RPMI8226 (cell line): ENCODE results near the gene PRICKLE4.
A peak's percentile ranks its signal among the peaks of the same experiment; 100 is the strongest.

Source experiments
- DNase-seq: peaks from one replicate; pipeline ENCODE4 v3.0.0-alpha.2; 2015

The PRICKLE4 gene, protein sequence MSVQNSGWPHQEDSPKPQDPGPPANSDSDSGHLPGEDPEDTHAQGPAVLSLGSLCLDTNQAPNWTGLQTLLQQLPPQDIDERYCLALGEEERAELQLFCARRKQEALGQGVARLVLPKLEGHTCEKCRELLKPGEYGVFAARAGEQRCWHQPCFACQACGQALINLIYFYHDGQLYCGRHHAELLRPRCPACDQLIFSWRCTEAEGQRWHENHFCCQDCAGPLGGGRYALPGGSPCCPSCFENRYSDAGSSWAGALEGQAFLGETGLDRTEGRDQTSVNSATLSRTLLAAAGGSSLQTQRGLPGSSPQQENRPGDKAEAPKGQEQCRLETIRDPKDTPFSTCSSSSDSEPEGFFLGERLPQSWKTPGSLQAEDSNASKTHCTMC

DNA sequence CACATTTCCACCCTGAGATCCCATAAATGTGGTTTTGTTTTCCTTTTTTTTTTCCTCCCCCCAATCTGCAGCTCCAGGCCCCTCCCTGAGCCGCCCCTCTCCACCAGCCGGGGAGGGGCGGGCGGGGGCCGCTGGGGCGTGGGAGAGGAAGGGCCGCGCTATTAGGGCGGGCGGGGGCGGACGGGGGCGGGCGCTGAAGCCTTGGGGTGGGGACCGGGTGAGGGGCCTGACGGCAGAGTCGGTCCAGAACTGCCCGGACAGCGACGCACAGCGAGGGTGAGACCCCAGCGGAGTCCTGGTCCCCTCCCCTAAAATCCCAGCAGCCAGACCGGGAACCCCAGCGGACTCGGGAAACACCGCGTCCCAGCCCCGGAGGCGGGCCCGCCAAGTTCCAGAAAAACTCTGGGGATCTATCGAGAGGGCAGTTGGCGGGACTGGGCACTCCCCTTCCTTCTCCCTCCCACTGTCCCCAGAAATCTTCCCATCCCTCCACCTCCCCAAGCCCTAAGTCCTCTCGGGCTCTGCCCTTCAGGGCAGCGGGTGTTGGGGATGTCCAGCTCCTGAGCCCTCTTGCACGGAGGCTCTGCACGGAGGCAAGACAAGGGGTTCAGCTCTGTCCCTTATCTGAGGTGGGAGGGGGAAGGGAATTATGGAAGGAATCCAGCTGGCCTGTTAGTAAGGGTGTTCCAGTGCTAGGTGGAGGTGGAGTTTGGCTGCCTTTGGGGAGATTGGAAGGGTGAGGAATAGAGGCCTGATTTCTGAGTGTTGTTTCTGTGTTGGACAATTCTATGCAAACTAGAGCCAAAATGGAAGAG lies at the start of gene PRICKLE4:
TSS of gene PRICKLE4 (plus strand) at position 232 of the 815 bp plus-strand sequence. CDS start 2,692 bp downstream, outside the sequence.
- no peak for DNase-seq

DNA sequence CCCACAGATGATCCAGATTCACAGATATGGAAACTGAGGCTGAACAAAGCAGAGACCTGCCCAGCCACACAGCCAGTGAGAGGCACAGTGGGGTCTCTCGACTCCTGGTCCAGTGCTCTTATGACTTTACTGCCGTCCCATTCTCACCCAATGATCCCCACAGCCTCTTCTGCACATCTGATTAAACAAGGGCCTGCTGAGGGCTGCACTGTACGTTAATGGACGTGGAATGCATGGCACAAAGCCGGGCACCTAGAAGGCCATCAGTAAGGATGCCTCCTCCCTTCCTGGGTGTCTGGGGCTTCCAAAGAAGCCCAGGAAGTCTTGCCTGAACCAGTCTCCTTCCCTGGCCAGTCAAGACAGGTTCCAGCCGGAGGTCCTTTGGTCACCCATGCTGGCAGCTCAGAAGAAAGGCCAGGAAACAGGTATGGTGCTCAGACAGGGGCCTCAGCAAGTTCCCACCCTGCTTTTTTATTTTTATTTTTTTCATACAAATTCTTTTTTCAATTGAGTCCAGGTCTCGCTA lies 49.0 kb upstream of the PRICKLE4 start:
- no peak for DNase-seq

DNA sequence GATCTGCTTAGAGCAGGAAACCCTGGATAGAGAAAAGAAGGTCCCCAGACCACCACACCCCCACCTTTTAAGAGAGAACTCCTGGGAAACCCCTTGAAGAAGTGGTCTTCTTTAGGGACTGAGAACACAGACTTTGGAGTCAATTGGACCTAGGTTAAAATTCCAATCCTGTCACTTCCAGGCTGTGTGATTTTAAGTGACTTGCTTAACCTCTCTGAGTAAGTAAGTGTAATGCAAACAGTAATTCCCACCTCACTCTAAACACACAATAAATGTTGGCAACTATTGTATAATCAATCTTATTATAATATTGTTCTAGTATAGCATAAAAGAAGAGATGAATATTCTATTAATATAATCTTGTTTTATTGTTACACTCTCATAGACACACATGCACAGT lies 48.4 kb upstream of the PRICKLE4 start:
- DNase-seq = no peak

DNA sequence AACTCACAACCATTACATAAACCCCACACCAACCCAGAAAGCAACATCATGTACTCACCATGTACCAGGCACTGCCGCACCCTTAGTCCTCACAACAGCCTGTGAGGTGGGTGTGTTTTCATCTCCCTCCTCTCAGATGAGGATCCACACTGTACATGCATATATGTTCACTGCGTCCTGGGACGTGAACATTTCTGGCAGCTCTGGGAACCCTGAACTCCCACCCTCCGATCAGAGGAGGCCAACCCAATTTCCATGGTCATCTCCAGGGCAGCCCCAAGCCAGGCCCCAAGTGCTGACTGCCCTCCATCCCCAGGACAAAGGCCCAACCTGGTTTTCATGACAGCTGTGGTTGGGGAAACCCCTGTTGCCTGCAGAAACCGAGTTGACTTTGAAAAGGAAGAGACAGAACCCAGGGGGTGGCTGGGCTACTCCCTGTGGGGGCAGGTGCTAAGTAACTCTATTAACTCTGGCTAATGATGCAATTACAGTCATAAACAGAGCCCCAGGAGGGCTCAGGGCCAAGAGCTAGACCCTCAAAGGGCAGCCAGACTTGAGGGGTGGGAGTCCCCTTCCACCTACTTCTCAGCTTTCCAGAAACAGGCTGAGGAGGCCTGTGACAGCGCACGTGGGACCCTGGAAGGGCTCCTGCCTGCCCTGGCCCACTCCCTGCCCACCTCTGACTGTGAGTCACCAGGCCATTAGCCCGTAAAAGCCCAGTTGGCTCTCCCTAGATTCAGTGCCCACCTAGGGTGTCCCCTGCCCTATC lies 47.8 kb upstream of the PRICKLE4 start:
- peak; percentile 31 for DNase-seq

DNA sequence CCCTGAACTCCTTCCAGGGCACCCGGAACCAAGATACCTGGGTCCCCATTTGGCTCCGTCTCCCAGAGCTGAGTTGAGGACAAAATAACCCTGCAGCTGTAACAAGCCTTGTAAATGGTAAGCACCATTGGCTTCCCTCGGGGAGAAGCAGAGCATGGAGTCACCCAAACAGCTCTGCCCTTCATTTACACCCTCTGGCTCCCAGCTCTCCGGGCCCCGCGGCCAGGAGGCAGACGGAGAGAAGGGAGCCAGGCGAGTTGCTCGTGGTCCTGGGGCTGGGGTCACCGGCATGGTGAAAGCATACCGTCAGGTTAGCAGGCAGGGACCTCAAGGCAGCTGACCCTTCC lies 47.2 kb upstream of the PRICKLE4 start:
- DNase-seq = no peak

DNA sequence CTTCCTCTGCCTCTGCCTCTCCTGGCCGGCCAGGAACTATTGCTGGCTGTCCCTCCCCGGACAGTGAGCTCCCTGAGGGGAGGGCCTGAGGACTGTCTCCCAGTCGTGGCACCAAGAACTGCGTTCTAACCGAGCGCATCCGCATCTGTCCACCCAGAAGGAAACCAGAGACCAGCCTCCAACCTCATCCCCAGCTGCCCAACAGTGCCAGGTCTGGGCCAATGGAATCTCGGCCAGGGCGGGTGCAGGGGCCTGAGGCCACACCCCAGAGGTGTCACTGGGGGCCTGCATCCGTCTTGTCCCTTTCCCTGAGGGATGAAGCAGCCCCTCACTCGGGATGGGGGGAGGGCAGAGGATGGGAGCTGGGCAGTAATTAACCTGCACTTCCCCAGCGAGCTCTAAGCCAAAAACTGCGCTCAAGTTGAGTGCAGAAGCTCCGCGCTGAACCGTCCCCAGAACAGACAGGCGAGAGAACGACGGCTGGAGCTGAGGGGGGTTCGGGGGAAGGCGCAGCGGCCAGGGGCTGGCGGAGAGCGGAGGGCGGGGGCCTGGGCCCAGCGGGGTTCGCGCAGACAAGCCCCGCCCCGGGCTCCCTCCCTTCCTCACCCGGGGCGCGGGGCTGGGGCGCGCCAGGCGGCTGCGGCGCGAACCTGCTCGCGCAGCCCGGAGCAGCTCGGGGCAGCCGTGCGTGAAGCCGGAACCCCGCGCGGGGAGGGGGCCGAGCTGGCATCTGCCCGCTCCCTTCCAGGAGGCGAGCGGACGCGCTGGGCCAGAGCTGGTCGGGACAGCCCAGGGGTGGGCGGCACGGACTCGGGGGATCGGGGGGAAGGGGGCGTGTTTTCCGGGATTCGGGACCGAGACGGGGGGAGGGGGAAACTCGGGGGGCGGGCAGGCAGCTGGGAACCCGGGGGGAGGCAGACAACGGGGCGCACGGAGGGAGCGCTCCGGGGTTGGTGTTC lies 46.6 kb upstream of the PRICKLE4 start:
- peak; percentile 73 for DNase-seq

DNA sequence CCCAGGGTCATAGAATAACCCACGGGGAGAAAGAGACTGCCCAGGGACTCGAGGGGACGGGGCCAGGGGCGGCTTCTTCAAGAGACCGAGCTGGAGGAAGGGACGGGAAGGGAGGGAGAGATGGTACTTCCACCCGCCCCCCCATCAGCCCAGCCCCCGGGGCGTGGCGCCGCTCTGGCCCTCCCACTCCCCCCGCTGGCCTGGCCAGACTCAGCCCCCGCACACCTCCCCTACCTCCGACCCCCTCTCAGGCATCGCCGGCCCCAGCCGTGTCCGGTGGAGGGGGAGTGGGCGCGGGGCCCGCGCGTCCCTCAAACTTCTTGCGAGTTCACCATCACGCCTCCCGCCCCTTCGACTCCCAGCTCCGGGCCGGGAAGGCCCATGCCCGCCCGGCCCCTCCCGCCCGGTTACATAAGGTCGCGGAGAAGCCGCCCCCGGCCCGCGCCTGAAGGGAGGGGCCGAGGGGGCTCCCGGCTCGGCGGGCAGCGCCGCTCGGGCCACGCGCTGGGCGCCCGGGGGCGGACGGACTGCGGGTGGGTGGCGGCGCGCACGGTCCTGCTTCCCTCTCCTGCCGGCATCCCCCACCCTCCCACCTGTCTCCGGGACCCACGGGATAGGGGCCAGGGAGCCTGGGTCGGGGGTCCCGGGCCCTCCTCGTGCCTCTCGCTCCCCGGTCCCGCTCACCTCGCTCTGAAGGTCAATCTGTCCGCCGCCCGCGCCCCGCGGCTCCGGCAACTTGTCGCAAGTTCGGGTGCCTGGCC lies 45.7 kb upstream of the PRICKLE4 start:
- peak; percentile 61 for DNase-seq

DNA sequence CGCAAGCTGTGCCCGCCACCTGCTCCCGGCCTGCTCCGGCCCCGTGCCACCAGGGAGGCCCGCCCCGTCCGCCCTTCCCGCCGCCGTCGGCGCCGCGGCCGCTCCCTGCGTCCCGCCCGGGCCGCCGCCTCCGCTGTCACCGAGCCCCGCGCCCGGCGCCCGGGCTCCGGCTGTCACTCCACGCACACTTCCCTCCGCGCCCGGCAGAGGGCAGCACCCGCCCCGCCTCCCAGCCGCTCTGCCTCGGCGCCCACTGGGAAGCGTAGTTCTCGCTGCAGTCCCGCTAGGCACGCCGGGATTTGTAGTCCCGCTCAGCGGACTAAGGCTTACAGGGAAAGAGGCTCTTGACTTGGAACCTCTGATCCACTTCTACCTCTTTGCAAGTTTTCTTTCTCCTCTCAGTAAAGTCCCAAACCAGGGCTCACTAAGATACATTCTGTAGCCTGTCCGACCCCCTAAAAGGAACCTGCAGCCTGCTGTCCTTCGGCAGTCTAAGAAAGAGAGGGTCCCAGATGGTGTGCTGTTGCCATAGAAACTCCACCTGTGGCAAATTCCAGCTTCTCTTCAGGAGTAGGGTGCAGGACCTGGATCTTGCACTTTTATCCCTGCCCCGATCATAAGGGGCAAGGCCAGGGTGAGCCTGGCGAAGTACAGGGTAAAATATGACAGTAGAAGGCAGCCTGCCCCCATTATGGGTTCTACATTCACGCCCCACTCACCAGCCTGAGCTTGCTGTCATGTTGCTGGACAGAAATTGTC lies 45.0 kb upstream of the PRICKLE4 start, which contains the start of gene TFEB:
TSS of gene TFEB (minus strand) at position 182 of the 759 bp plus-strand sequence. CDS start 44,395 bp downstream, outside the sequence.
- peak; percentile 93 for DNase-seq

DNA sequence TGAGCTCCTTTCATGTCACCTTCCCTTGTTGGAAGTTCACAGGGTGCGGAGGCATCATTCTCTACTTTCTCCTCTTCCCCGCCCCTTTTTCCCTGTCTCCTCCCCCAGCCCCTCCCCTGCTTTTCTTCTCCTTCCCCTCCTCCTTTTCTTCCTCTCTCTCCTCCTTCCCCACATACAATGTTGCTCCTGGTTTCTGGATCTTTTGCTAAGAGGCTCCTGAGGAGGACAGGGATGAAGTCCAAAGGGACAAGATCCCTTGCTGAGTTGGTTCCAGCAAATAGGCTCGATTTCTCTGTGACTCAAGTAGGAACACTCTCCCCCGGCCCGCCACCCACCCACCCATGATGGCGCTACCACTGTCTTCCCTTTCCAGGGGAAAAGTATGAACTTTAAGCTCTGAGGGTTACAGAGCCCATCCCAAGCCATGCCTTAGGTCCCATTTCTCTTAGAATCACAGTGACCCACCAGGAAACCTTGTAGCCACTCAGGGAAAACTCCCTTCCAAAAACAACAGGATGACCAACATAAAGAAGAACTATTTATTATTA lies 44.3 kb upstream of the PRICKLE4 start:
- DNase-seq = no peak

DNA sequence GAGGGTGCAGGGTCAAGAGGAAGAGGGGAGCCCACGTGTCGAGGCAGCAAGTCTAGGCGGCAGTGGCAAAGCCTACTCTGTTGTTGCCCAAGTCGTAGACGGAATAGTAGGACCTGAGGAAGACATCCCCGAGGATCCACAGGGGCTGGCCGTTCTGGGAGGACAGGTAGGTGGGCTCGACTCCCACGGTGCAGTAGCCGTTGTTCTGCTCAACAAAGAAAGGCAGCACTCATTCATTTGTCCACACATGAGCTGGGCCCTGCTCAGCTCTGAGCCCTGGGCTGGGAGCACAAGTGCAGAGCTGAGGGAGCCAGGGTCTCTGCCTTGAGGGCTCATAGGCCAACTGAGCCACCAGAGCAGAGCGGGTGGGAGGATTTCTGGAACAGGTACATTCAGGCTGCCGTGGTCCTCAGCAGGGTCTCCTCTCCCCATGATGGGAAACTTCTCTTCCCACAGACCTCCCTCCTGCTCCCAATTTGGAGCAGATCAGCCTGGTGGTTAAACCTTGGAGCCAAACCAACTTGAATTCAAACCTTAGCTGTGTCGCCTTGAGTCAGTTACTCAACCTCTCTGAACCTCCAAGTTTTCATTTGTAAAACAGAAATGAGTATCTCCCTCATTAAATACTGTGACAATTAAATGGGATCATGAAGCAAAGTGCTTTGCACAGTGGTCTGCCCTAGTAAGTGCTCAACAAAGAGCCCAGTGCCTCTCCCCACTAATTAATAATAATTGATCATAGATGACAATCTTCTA lies 43.6 kb upstream of the PRICKLE4 start:
- DNase-seq = no peak

DNA sequence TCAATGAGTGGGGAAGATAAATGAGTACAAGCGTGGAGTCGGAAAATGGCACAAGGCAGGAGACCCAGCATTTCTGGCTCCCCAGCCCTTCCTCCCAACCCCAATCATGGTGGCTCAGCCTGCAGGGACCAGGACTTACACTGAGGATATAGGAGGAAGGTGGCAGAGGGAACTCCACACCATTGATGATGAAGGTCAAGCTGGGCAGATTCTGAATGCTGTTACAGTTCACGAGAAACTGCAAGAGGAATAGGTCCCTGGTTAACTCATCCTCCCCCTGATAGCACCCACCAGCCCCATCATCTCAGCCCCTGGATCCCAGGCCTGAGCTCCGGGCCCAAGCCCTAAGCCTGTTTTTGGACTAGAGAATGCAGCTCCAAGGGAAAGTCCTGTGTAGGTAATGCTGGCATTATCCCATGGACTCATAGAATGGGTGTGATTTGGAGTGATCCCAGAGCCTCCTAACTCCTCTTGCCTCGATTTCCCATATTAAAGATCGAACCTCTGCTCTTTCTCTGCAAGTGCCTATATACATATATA lies 42.9 kb upstream of the PRICKLE4 start:
- DNase-seq = no peak

DNA sequence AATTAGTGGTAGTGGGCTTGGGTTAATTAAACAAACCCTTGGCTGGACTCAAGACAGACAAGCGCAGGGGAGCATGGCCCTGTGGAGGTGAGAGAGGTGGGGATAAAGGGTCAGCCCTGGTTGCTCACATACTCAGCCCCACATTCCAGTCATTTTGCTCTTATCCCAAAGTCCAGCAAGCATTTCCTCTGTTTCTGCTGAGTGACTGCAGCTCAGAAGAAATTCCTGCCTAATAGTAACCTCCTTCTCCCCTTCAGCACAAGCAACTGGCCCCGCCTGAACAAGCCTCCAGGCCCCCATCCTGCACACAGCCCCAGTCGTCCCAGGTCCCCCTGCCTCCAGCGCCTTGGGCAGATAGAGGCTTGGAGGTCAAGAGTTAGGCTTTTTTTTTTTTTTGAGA lies 41.5 kb upstream of the PRICKLE4 start:
- no peak for DNase-seq

DNA sequence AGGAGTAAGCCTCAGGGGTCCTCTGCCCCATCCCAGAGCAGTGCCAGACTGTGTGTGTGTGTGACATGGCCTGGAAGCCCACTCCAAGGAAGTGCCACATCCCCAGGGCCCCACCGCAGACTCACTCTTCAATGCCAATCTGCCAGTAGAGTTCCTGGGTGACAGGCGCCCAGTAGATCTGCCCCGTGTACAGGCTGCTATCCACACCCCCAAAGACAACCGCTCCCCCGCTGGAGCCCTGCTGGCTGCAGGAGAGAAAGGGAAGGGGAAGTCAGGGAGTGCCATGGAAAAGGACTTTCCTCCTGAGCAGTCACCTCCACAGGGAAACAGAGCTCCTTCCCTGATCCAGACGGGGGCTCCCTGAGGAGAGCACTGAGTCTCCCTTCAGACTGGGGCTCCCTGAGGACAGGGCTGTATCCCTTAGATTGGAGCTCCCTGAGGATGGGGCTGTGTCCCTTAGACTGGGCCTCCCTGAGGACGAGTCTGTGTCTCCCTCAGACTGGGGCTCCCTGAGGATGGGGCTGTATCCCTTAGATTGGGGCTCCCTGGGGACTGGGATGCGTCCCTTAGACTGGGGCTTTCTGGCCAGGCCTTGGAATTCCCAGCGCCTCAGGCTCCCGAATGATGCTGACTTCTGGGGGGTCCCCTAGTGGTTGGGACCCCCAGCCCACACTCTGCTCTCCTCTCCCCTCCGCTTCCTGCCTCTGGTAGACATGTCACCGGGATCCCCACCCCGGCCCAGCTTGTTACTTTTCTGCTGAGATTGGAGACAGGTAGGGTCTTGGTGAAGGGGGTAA lies 40.0 kb upstream of the PRICKLE4 start:
- no peak for DNase-seq

DNA sequence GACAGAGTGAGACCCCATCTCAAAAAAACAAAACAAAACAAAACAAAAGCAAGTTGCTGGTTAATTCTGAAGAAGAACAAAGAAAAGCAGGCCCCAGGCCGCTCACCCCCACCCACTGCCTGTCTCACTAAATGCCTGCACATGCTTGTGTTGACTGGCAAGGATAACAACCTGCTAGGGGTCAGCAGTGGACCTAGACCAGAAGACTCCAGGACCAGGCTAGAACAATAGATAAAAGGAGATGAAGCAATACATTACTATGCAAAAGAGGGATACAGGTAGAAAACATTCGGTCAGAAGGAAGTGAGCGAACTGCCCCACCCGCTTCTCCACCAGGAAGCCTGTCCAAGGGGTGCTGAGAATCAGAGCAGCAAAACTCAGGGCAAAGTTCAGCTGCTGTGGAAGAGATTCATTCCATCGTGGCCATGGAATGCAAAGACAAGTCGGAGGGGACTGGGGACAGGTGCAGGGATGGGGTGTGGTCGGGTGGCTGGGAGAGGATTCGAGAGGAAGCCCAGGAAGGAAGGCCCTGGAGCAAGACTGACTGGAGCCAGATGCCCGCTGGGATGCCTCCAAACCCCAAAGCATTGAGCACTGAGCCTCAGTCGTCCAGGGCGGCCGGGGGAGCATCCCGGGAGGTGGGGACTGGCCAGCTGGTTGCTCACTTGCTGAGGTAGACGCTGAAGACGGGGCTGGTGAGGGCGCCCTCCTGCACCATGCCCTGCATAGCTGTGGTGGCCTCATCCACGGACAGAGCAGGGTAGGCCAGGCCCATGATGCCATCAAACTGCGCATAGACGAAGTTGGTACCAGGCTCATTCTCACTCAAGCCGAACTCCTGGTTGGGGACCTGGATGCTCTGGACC lies 38.7 kb upstream of the PRICKLE4 start:
- no peak for DNase-seq

DNA sequence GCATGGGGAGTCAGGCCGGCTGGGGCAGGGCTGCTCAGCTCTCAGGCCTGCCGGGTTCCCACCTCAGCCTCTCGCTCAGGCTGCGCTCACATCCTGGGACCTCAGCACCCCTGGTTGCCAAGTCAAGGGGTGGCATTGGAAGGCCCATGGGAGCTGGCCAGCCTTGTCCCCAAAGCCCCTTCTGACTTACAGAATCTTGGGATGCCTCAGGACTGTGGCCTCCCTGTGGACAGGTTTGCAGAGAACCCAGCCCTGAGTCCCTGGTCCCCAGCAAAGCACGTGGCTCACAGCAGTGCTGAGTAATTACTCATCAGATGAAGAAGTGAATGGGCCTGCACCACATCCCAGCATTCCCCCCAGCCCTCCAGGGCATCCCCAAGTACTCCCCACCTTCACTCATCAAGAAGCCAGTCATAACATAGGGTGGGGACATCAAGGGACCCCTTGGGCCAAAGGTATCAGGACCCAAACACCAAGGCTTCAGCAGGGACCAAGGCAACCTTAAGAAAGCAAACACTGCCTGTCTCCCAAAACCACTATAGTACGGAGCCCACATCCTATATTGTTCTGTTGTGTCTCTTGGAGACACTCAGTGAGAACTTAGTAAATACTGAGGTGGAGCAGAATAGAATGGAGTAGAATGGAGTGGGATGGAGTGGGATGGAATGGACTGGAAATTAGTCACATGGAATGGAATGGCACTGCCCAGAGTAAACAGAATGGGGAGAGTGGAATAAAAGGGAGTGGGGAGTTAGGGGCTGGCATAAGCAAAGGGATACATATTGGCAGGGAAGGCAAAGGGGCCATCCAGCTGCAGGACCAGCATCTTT lies 37.0 kb upstream of the PRICKLE4 start:
- DNase-seq = no peak

DNA sequence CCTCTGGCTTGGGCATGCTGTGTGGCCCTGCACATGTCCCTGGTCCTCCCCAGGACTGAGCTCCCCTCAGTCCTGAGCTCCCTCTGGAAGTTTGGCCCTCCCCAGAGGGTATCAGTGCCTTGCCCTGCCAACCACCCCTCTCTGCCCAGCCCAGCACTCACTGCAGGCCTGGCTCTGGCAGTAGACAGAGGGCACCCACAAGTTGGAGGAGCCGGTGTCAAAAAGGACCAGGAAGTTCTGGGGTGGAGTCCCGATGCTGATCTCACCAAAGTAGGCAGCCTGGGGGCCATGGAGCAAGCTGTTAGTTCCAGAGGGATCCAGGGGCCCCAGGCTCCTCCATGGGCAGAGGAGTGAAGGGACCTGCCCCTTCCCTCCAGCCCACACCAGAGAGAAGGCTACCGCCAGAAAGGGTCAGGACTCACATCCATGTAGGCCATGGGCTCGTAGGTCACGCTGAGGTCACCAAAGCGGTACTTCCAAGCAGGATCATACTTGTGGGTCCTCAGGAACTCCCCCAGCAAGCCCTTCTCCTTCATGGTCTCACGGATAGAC lies 36.3 kb upstream of the PRICKLE4 start:
- no peak for DNase-seq
